Esophagus (tissue), 2 donors: ENCODE data around the gene ADORA1. TPM values are rescaled to one million over a fixed set of nuclear protein-coding genes. Genes with fewer than 3 reads are reported as not detected.

Source experiments
- H3K27ac ChIP-seq, 2 donors: one replicate each; pipeline ENCODE4 v1.5.1; 2013; ENCODE audit warnings: low read depth in 2 of 2, mild to moderate bottlenecking in 2 of 2, inconsistent platforms in 1 of 2, low read length in 1 of 2, moderate library complexity in 1 of 2
- H3K27me3 ChIP-seq, 2 donors: one replicate each; pipeline ENCODE4 v1.6.1; 2013; ENCODE audit warnings: low read length in 2 of 2, control low read depth in 1 of 2, mild to moderate bottlenecking in 1 of 2; ENCODE audit not compliant: insufficient read depth in 2 of 2, control insufficient read depth in 1 of 2
- H3K36me3 ChIP-seq, 2 donors: one replicate each; pipeline ENCODE4 v1.6.1; 2013; ENCODE audit warnings: low read length in 1 of 2; ENCODE audit not compliant: control insufficient read depth in 2 of 2, insufficient read depth in 2 of 2
- H3K4me1 ChIP-seq, 2 donors: one replicate each; pipeline ENCODE4 v1.6.1; 2013; ENCODE audit warnings: low read length in 1 of 2; ENCODE audit not compliant: control insufficient read depth in 2 of 2, insufficient read depth in 2 of 2
- H3K4me3 ChIP-seq, 2 donors: one replicate each; pipeline ENCODE4 v1.5.1; 2013; ENCODE audit warnings: low read length in 2 of 2, mild to moderate bottlenecking in 2 of 2, low read depth in 1 of 2, moderate library complexity in 1 of 2
- H3K9me3 ChIP-seq, 2 donors: one replicate each; pipeline ENCODE4 v1.6.1; 2013; ENCODE audit warnings: mild to moderate bottlenecking in 2 of 2, low read depth in 1 of 2, low read length in 1 of 2, moderate library complexity in 1 of 2; ENCODE audit not compliant: control insufficient read depth in 2 of 2, insufficient read depth in 1 of 2
- WGBS, 2 donors: extraction: QIAGEN DNeasy Blood & Tissue Kit; methylation state at CpG; one replicate each; pipeline ENCODE4 v1.1.7; 2013; 5-methylcytosine and 5-hydroxymethylcytosine counted together
- polyA plus RNA-seq, 2 donors: library from polyadenylated mRNA; stranded (reverse); fragments of 200-250 nt; gene quantifications; one replicate each; pipeline ENCODE4 v1.2.3, GENCODE V29; 2013
- donor health status: healthy with polysubstance abuse.
- donor health status: Bipolar disorder and iron deficiency.

The ADORA1 gene
- polyA plus RNA-seq, 2 donors: 0.22 to 0.26 TPM

DNA sequence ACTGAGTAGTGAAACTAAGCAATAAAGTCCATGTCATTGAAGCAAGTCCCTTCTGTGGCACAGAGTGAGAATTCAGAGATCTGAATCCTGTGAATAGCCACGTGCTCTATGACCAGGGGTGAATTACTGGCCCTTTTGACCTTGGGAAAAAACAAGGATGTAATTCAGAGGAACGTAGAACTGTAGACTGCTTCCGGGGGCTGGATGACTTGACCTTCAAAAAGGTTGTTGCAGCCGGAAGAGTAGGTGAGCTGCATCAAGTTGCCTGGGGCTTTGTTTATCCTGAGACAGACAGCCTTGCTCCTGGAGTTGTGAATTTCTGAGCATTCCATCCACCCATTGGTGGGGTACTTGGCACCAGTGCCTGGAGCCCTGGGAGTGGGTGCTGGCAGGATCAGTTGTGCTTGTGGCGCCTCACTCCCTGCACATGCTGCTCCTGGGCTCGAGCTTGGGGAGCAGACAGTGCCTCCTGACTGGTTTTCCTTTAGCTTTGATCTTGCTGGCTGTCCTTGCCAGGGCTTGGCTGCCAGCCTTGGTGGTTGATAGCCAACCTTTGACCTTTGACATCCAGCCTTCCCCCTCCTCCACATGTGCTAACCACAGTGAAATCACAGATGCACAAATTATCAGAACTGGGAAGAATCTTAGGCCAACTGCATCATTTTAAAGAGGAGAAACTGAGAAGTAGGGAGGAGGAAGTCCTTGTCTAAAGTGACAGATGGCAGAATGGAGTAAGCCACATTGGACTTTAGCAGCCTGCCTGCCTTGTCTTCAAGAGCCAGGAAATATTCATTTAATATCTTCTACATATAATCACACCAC, 25.5 kb upstream of the ADORA1 start:
- Histone ChIP-seq H3K4me1 (no peaks in the 10 kb centered on the region), H3K36me3 (no peaks in the 10 kb centered on the region), H3K27me3 (no peaks in the 10 kb centered on the region), H3K27ac (no peak overlapping the region), H3K4me3 (no peak overlapping the region), H3K9me3 (no peaks in the 10 kb centered on the region)
- WGBS, 2 donors: 55 to 57% methylated on average over 6 of the region's 6 CpGs

DNA sequence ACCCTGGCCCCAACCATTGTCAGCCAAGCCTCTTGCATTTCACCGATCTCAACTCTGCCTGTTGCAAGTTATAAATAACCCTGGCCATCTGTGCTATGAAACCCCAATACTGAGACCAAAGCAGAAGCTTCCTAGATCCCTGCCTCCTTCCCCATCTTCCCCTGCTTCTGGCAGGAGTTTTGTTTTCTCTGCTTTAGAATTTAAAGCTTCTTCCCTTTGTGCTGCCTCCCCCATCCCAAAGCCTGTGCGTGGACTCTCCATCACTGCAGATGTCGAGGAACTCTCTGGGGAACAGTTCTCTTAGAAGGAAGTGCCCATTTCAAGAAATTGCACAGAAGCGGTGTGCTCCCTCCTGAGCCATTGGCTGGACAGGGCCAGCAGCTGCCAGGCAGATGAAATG, 24.3 kb upstream of the ADORA1 start:
- no peaks in the 10 kb centered on the region for H3K36me3 ChIP-seq
- H3K27ac ChIP-seq: no peak overlapping the region
- H3K9me3 ChIP-seq: no peaks in the 10 kb centered on the region
- no peaks in the 10 kb centered on the region for H3K27me3 ChIP-seq
- H3K4me3 ChIP-seq: no peak overlapping the region
- 66 to 72% methylated on average over 4 of the region's 4 CpGs for WGBS, 2 donors
- no peaks in the 10 kb centered on the region for H3K4me1 ChIP-seq

DNA sequence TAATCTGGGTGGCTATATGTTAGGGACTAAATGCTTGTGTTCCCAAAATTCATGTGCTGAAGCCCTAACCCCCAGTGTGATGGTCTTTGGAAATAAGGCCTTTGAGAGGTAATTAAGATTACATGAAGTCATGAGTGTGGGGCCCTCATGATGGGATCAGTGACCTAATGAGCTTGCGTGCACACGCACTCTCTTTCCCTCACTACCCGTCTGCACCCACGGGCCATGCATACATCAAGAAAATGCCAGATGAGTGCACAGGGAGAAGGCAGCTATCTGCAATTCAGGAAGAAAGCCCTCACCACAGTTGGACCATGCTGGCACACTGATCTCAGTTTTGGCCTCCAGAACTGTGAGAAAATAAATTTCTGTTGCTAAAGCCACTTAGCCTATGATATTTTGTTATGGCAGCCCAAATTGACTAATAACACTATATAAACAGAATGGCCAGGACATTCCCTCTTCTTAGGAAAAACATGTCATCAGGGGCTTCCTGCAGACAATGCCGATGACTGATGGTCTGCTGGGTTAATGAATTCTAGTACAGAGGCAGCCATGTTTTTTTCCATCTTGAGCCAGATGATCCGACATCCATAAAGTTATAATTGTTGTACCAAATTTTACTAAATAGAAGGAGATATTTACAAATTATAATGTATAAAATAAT, 23.6 kb upstream of the ADORA1 start:
- no peak overlapping the region for H3K4me3 ChIP-seq
- WGBS, 2 donors: 83% methylated on average over 6 of the region's 6 CpGs
- H3K36me3 ChIP-seq: no peaks in the 10 kb centered on the region
- no peaks in the 10 kb centered on the region for H3K9me3 ChIP-seq
- H3K27me3 ChIP-seq: no peaks in the 10 kb centered on the region
- H3K27ac ChIP-seq: no peak overlapping the region
- H3K4me1 ChIP-seq: no peaks in the 10 kb centered on the region

DNA sequence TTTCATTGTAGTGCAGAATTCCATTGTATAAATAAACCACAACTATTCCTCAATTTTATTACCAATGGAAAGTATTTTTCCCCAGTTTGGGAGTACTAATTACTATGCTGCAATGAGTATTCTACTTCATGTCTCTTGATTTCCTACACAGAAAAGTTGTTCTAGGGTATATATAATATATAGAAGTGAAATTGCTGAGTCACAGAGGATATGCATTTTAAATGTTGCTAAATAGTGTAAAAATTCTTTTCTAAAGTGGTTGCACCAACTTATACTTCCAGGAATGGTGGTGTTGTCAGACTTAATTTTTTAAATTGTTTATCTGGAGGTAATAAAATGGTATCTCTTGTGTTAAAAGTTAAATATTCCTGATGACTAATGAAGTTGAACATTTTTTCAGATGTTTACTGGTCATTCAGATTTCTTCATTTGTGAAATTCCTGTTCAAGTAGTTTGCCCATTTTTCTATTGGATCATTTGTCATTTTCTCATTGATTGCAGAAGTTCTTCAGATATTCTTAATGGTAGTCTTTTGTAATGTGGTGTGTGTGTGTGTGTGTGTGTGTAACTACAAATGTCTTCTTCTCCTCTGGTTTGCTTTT, 22.6 kb upstream of the ADORA1 start:
- Histone ChIP-seq H3K27me3 (no peaks in the 10 kb centered on the region), H3K4me3 (no peak overlapping the region), H3K27ac (no peak overlapping the region), H3K4me1 (no peaks in the 10 kb centered on the region), H3K9me3 (no peaks in the 10 kb centered on the region), H3K36me3 (no peaks in the 10 kb centered on the region)

DNA sequence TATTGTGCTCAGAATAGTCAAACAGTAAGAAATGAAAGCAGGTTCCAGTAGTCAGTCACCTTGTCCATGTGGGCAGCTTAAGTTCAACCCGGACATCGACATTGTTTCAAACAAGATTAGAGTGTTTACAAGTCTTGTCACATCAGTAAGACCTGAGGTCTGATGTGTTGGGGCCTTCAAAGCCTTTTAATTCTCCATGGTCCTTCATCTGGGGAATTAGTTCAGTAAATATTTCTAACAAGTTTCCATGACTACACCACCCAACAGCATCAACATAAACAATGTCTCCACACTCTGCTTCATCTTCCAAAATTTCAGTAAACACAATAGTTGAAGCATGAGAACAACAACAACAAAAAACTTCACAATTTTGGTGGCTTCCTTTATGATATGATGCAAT, 15.1 kb upstream of the ADORA1 start:
- 24 to 33% methylated on average over 2 of the region's 2 CpGs for WGBS, 2 donors
- Histone ChIP-seq H3K4me1 (peaks cover 0 to under 1% of the 10 kb centered on the region in 2 donors), H3K27me3 (no peaks in the 10 kb centered on the region), H3K36me3 (no peaks in the 10 kb centered on the region), H3K4me3 (no peak overlapping the region), H3K27ac (no peak overlapping the region), H3K9me3 (no peaks in the 10 kb centered on the region)

DNA sequence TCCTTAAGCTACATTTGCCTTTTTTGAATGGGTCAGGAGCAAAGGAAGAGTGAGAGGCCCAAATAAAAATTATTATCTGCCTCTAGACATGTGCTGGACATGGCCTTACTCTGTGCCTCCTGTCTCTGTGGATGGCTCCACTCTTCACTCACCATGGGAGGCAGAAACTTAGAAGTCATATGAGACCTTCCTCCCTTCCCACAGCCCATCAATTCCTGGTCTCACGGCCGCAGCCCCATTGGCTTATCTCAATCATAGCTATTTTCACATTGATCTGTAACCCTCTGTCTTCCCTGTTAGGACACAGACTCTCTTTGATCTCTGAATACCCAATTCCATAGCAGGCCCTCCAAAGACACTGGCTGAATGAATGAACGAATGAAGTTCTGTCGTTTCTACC, 14.2 kb upstream of the ADORA1 start:
- Histone ChIP-seq H3K4me3 (no peak overlapping the region), H3K27me3 (no peaks in the 10 kb centered on the region), H3K27ac (no peak overlapping the region), H3K36me3 (no peaks in the 10 kb centered on the region), H3K9me3 (no peaks in the 10 kb centered on the region), H3K4me1 (peaks cover 0 to 3% of the 10 kb centered on the region in 2 donors)
- WGBS, 2 donors: 63 to 80% methylated on average over 4 of the region's 4 CpGs

DNA sequence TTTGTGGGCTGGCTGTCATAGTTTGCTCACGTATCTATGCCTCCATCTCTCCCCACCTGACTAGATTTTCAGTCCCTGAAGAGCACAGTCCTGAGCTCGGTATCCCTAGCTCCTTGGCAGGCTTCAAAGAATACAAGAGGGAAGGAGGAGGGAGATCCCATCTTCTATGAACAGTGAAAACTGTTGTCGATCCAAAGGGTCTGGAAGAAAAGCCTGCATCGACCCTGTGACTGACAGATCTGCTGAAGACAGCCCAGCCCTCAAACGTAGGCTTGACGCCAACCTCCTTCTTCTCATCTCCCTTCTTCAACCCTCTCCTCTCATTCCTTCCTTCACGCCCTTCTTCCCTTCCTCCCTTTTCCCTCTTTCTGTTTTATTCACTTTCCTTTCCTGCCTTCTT, 13.3 kb upstream of the ADORA1 start:
- Histone ChIP-seq H3K27ac (no peak overlapping the region), H3K36me3 (no peaks in the 10 kb centered on the region), H3K27me3 (no peaks in the 10 kb centered on the region), H3K4me3 (no peak overlapping the region), H3K4me1 (peaks cover 0 to 3% of the 10 kb centered on the region in 2 donors), H3K9me3 (no peaks in the 10 kb centered on the region)
- 69 to 76% methylated on average over 7 of the region's 7 CpGs for WGBS, 2 donors

DNA sequence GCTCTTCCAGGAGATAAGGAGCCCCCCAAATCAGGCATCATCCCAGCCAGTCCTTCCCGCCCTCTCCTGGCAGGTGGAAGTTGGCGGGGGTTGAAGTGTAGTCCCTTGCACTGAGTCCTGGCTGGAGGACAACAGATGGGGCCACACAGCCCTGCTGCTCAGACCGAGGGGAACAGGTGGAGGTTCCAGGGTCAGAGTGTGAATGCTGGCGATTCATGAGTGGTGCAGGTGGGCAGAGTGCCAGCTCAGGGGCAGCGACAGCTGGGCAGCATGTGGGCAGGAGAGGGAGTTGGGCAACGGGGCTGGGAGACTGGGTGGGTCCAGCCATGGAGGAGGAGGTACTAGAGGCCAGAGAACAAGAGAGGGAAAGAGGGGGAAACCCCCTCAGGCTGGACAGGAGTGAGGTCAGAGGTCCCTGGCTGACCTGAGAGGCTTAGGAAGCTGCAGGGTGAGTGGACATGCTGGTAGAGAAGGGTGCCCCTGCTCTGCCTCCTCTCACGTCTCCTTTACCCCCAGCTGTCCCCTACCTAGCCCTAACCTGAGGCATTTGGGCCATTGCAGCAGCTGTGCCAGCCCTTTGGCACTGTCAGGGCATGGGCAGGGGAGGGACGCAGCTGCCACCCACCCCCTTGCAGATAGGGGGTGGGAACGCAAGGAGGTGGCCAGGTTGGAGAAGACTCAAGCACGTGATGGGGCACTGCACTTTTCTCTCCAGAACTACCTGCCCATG, 11.3 kb upstream of the ADORA1 start:
- Histone ChIP-seq H3K4me3 (no peak overlapping the region), H3K9me3 (no peaks in the 10 kb centered on the region), H3K4me1 (peaks cover 0 to 3% of the 10 kb centered on the region in 2 donors), H3K27ac (no peak overlapping the region), H3K36me3 (no peaks in the 10 kb centered on the region), H3K27me3 (no peaks in the 10 kb centered on the region)
- WGBS, 2 donors: 58 to 64% methylated on average over 10 of the region's 10 CpGs
